Muscle layer of duodenum (tissue), 2 donors: ENCODE results near the gene GPATCH8.
"Not testable (repeated sequence)": the region's sequence is repeated elsewhere in the genome, so short reads cannot be mapped to it uniquely, and the experiment has no call there.

Source experiments
- H3K27ac ChIP-seq: one replicate; pipeline ENCODE4 v1.7.0; 2013; ENCODE audit warnings: mild to moderate bottlenecking, low read length
- H3K27me3 ChIP-seq: one replicate; pipeline ENCODE4 v1.7.0; 2013; ENCODE audit warnings: low read depth, mild to moderate bottlenecking, control low read depth, low read length
- H3K36me3 ChIP-seq, 2 donors: one replicate each; pipeline ENCODE4 v1.7.0; 2013; ENCODE audit warnings: low read length in 2 of 2, control low read depth in 1 of 2, mild to moderate bottlenecking in 1 of 2; ENCODE audit not compliant: insufficient read depth in 2 of 2, control insufficient read depth in 1 of 2
- H3K4me1 ChIP-seq, 2 donors: one replicate each; pipeline ENCODE4 v1.7.0; 2013; ENCODE audit warnings: low read length in 2 of 2, mild to moderate bottlenecking in 2 of 2, control low read depth in 1 of 2, moderate library complexity in 1 of 2; ENCODE audit not compliant: insufficient read depth in 2 of 2, control insufficient read depth in 1 of 2
- H3K4me3 ChIP-seq, 2 donors: one replicate each; pipeline ENCODE4 v1.7.0; 2013; ENCODE audit warnings: low read length in 2 of 2, low read depth in 1 of 2, mild to moderate bottlenecking in 1 of 2
- H3K9me3 ChIP-seq, 2 donors: one replicate each; pipeline ENCODE4 v1.7.0; 2013; ENCODE audit warnings: low read length in 2 of 2, control low read depth in 1 of 2, mild to moderate bottlenecking in 1 of 2; ENCODE audit not compliant: control insufficient read depth in 1 of 2
- donor health status: healthy.

The GPATCH8 gene

GRCh38 chr17:44409309-44410028, 93.7 kb downstream of the GPATCH8 start:
- peaks cover 4 to 9% of the 10 kb centered on the region in 2 donors for H3K36me3 ChIP-seq

GRCh38 chr17:44408786-44409185, 94.4 kb downstream of the GPATCH8 start:
- H3K4me1 ChIP-seq: no peaks in the 10 kb centered on the region
- no peak overlapping the region for H3K4me3 ChIP-seq
- no peaks in the 10 kb centered on the region for H3K27me3 ChIP-seq
- H3K9me3 ChIP-seq: no peaks in the 10 kb centered on the region
- peaks cover 4 to 10% of the 10 kb centered on the region in 2 donors for H3K36me3 ChIP-seq
- H3K27ac ChIP-seq: no peak overlapping the region

More at GRCh38 chr17:44409309-44410028, 93.7 kb downstream of the GPATCH8 start:
- no peak overlapping the region for H3K4me3 ChIP-seq
- H3K27me3 ChIP-seq: no peaks in the 10 kb centered on the region
- H3K27ac ChIP-seq: no peak overlapping the region
- H3K9me3 ChIP-seq: no peaks in the 10 kb centered on the region
- H3K4me1 ChIP-seq: no peaks in the 10 kb centered on the region

- Histone ChIP-seq H3K36me3 (peaks cover 40 to 50% of the 10 kb centered on the region in 2 donors), H3K4me3 (no peak overlapping the region), H3K9me3 (no peaks in the 10 kb centered on the region), H3K27ac (no peak overlapping the region), H3K4me1 (no peaks in the 10 kb centered on the region), H3K27me3 (no peaks in the 10 kb centered on the region)
These were observed 100.5 kb downstream of the GPATCH8 start for GRCh38 chr17:44402564-44403172.

- Histone ChIP-seq H3K27ac (no peak overlapping the region), H3K4me1 (no peaks in the 10 kb centered on the region), H3K4me3 (no peak overlapping the region), H3K36me3 (peaks cover 36 to 56% of the 10 kb centered on the region in 2 donors), H3K9me3 (no peaks in the 10 kb centered on the region), H3K27me3 (no peaks in the 10 kb centered on the region)
These were observed 102.9 kb downstream of the GPATCH8 start for GRCh38 chr17:44400226-44400847.

GRCh38 chr17:44398692-44399691, 104.2 kb downstream of the GPATCH8 start:
- Histone ChIP-seq H3K27me3 (no peaks in the 10 kb centered on the region), H3K9me3 (no peaks in the 10 kb centered on the region), H3K4me3 (no peak overlapping the region), H3K4me1 (no peaks in the 10 kb centered on the region), H3K27ac (no peak overlapping the region), H3K36me3 (peaks cover 40 to 51% of the 10 kb centered on the region in 2 donors)

- no peak overlapping the region for H3K27ac ChIP-seq
- peaks cover 40 to 47% of the 10 kb centered on the region in 2 donors for H3K36me3 ChIP-seq
- no peaks in the 10 kb centered on the region for H3K4me1 ChIP-seq
- H3K9me3 ChIP-seq: no peaks in the 10 kb centered on the region
- no peak overlapping the region for H3K4me3 ChIP-seq
- H3K27me3 ChIP-seq: no peaks in the 10 kb centered on the region
These were observed 105.4 kb downstream of the GPATCH8 start for GRCh38 chr17:44397479-44398440.

GRCh38 chr17:44396946-44397345, 106.3 kb downstream of the GPATCH8 start:
- Histone ChIP-seq H3K4me1 (no peaks in the 10 kb centered on the region), H3K27me3 (no peaks in the 10 kb centered on the region), H3K4me3 (no peak overlapping the region), H3K36me3 (peaks cover 40 to 47% of the 10 kb centered on the region in 2 donors), H3K9me3 (no peaks in the 10 kb centered on the region), H3K27ac (no peak overlapping the region)

- H3K4me3 ChIP-seq: no peak overlapping the region
- H3K27me3 ChIP-seq: no peaks in the 10 kb centered on the region
- H3K4me1 ChIP-seq: no peaks in the 10 kb centered on the region
- no peak overlapping the region for H3K27ac ChIP-seq
- peaks cover 23 to 30% of the 10 kb centered on the region in 2 donors for H3K36me3 ChIP-seq
- no peaks in the 10 kb centered on the region for H3K9me3 ChIP-seq
These were observed 108.4 kb downstream of the GPATCH8 start for GRCh38 chr17:44394833-44395232.

GRCh38 chr17:44394112-44394511, 109.1 kb downstream of the GPATCH8 start:
- H3K27ac ChIP-seq, H3K4me1 ChIP-seq, H3K4me3 ChIP-seq, H3K27me3 ChIP-seq, H3K9me3 ChIP-seq: not testable (repeated sequence)
- peaks cover 16 to 23% of the 10 kb centered on the region in 2 donors for H3K36me3 ChIP-seq

GRCh38 chr17:44390250-44390870, 112.8 kb downstream of the GPATCH8 start:
- no peak overlapping the region for H3K4me3 ChIP-seq
- H3K27me3 ChIP-seq: no peaks in the 10 kb centered on the region
- peaks cover 0 to 5% of the 10 kb centered on the region in 2 donors for H3K36me3 ChIP-seq
- no peaks in the 10 kb centered on the region for H3K9me3 ChIP-seq
- no peak overlapping the region for H3K27ac ChIP-seq
- peaks cover 0 to 6% of the 10 kb centered on the region in 2 donors for H3K4me1 ChIP-seq
